ENCODE results near the gene ZNF248. TPM values are rescaled to one million over a fixed set of nuclear protein-coding genes. Genes with fewer than 3 reads are reported as not detected.

ZNF248 gene
- total and polyA plus RNA-seq, 9 donors, result 9.1 to 19.9 (median 17.5) TPM

- Histone ChIP-seq H3K4me1 (ENCODE audit: insufficient read depth) (no peaks in the 10 kb centered on the region), H3K9me3 (no peaks in the 10 kb centered on the region), H3K27ac (no peak overlapping the region), H3K4me3 (no peak overlapping the region), H3K36me3 (no peaks in the 10 kb centered on the region), H3K27me3 (no peaks in the 10 kb centered on the region)
- no peak for DNase-seq
- 0 to 45% (median 22%) methylated on average over 1 of the region's 1 CpG for WGBS, 3 donors
- TF ChIP-seq EP300 (IDR thresholded peaks at IDR 0.05), result no peak
- TF ChIP-seq CTCF (IDR thresholded peaks at IDR 0.05), result no peak
- no peak for TF ChIP-seq POLR2A (IDR thresholded peaks at IDR 0.05)
- intact Hi-C loops (cut with DNase I), result no loop called here
Measured at GRCh38 chr10:37812290-37812689, 45.1 kb downstream of the ZNF248 start.

GRCh38 chr10:37803269-37803668 lies 54.1 kb downstream of the ZNF248 start:
- intact Hi-C loops (cut with DNase I), result no loop called here
- no peaks in the 10 kb centered on the region for H3K36me3 ChIP-seq
- no peak overlapping the region for H3K27ac ChIP-seq
- 69 to 73% (median 73%) methylated on average over 3 of the region's 3 CpGs for WGBS, 3 donors
- no peak overlapping the region for H3K4me3 ChIP-seq
- TF ChIP-seq POLR2A (IDR thresholded peaks at IDR 0.05) (no peak), EP300 (IDR thresholded peaks at IDR 0.05) (no peak), CTCF (IDR thresholded peaks at IDR 0.05) (no peak)
- DNase-seq, result no peak
- no peaks in the 10 kb centered on the region for H3K4me1 ChIP-seq (ENCODE audit: insufficient read depth)
- no peaks in the 10 kb centered on the region for H3K9me3 ChIP-seq
- no peaks in the 10 kb centered on the region for H3K27me3 ChIP-seq

- no peak for DNase-seq
- Histone ChIP-seq H3K36me3 (no peaks in the 10 kb centered on the region), H3K4me1 (ENCODE audit: insufficient read depth) (no peaks in the 10 kb centered on the region), H3K9me3 (no peaks in the 10 kb centered on the region), H3K27ac (no peak overlapping the region), H3K4me3 (no peak overlapping the region), H3K27me3 (no peaks in the 10 kb centered on the region)
- intact Hi-C loops (cut with DNase I), result no loop called here
- TF ChIP-seq EP300 (IDR thresholded peaks at IDR 0.05) (no peak), CTCF (IDR thresholded peaks at IDR 0.05) (no peak), POLR2A (IDR thresholded peaks at IDR 0.05) (no peak)
Measured at GRCh38 chr10:37801557-37801956, 55.9 kb downstream of the ZNF248 start.

GRCh38 chr10:37794305-37794976 lies 63.0 kb downstream of the ZNF248 start:
- Histone ChIP-seq H3K9me3 (no peaks in the 10 kb centered on the region), H3K4me3 (no peak overlapping the region), H3K36me3 (no peaks in the 10 kb centered on the region), H3K27me3 (no peaks in the 10 kb centered on the region), H3K27ac (no peak overlapping the region), H3K4me1 (ENCODE audit: insufficient read depth) (no peaks in the 10 kb centered on the region)
- 83 to 87% (median 84%) methylated on average over 2 of the region's 2 CpGs for WGBS, 3 donors
- no peak for DNase-seq
- intact Hi-C loops (cut with DNase I), result no loop called here
- TF ChIP-seq CTCF (IDR thresholded peaks at IDR 0.05) (no peak), EP300 (IDR thresholded peaks at IDR 0.05) (no peak), POLR2A (IDR thresholded peaks at IDR 0.05) (no peak)
